Measurements from ENCODE around the gene ADAMTS16. TPM values are rescaled to one million over a fixed set of nuclear protein-coding genes. Genes with fewer than 3 reads are reported as not detected.

ADAMTS16 gene
- total and polyA plus RNA-seq, 8 donors: 0.42 to 3.5 (median 2.2) TPM

DNA sequence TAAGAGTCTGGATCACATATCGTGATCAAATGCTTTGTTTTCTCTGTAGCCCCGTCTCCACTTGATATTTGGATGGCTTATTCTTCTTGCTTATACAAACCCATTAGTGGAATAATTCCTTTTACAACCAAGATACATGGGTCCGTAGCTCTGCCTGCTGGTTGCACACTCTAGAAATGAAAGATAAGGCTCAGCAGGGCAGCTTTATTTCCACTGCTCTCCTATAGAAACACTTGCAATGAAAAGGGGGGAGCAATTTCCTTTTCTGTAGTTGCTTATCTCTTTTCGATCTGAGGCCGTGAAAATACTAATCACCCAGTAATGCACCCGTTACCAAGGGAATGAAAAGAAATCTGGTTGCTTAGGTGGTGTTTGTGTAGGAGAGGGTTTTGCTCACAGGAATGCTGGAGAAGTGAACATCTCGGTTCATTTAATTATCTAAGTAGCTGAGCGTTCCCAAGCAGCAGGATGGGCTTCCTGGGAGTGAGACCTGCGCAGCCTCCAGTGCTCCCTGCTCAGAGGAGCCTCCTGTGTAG, 131.7 kb downstream of the ADAMTS16 start:
- DNase-seq: no peak
- TF ChIP-seq, protein P1, sequence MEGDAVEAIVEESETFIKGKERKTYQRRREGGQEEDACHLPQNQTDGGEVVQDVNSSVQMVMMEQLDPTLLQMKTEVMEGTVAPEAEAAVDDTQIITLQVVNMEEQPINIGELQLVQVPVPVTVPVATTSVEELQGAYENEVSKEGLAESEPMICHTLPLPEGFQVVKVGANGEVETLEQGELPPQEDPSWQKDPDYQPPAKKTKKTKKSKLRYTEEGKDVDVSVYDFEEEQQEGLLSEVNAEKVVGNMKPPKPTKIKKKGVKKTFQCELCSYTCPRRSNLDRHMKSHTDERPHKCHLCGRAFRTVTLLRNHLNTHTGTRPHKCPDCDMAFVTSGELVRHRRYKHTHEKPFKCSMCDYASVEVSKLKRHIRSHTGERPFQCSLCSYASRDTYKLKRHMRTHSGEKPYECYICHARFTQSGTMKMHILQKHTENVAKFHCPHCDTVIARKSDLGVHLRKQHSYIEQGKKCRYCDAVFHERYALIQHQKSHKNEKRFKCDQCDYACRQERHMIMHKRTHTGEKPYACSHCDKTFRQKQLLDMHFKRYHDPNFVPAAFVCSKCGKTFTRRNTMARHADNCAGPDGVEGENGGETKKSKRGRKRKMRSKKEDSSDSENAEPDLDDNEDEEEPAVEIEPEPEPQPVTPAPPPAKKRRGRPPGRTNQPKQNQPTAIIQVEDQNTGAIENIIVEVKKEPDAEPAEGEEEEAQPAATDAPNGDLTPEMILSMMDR (IDR thresholded peaks at IDR 0.05): no peak
- intact Hi-C loops (cut with DNase I): no loop called here
- H3K4me1 ChIP-seq: no peaks in the 10 kb centered on the region
- no peaks in the 10 kb centered on the region for H3K36me3 ChIP-seq
- WGBS, 2 donors: 17 to 18% methylated on average over 9 of the region's 9 CpGs
- no peaks in the 10 kb centered on the region for H3K27me3 ChIP-seq
- no peak for FAIRE-seq
- H3K4me3 ChIP-seq: peak overlapping the region in 3 of 4 donors; percentile 3 to 26 (median 6)
- H3K27ac ChIP-seq: peak overlapping the region in 3 of 4 donors; percentile 33 to 48 (median 42)
- no peaks in the 10 kb centered on the region for H3K9me3 ChIP-seq
- peak; percentile 14 to 36 (median 30) for ATAC-seq

GRCh38 chr5:5273398-5273797, 133.3 kb downstream of the ADAMTS16 start:
- intact Hi-C loops (cut with DNase I): no loop called here
- no peak overlapping the region for H3K4me3 ChIP-seq
- TF ChIP-seq, protein P1 (IDR thresholded peaks at IDR 0.05): no peak
- ATAC-seq: no peak
- no peak for DNase-seq
- FAIRE-seq: no peak
- no peaks in the 10 kb centered on the region for H3K36me3 ChIP-seq
- no peak overlapping the region for H3K27ac ChIP-seq
- H3K4me1 ChIP-seq: no peaks in the 10 kb centered on the region
- no peaks in the 10 kb centered on the region for H3K27me3 ChIP-seq
- 69 to 80% methylated on average over 3 of the region's 3 CpGs for WGBS, 2 donors
- no peaks in the 10 kb centered on the region for H3K9me3 ChIP-seq

DNA sequence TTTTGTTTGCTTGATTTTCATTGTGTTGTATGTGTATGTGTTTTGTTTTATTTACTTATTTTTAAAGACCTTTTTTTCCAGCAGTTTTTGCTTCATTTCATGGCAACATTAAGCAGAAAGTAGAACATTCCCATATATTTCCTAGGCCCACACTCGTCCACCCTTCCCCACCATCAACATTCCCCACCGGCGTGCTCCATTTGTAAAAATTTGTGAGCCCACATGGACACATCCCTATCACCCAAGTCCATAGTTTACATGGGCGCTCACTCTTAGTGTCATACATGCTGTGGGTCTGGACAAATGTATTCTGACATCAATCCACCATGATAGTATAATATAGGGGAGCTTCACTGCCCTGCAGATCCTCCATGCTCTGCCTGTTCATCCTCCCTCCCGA, 133.8 kb downstream of the ADAMTS16 start:
- intact Hi-C loops (cut with DNase I): no loop called here
- TF ChIP-seq, protein P1 (IDR thresholded peaks at IDR 0.05): no peak
- Histone ChIP-seq H3K36me3 (no peaks in the 10 kb centered on the region), H3K27me3 (no peaks in the 10 kb centered on the region), H3K9me3 (no peaks in the 10 kb centered on the region), H3K4me1 (no peaks in the 10 kb centered on the region), H3K27ac (no peak overlapping the region), H3K4me3 (no peak overlapping the region)
- 80 to 90% methylated on average over 5 of the region's 5 CpGs for WGBS, 2 donors
- DNase-seq (no peak), FAIRE-seq (no peak), ATAC-seq (no peak)

DNA sequence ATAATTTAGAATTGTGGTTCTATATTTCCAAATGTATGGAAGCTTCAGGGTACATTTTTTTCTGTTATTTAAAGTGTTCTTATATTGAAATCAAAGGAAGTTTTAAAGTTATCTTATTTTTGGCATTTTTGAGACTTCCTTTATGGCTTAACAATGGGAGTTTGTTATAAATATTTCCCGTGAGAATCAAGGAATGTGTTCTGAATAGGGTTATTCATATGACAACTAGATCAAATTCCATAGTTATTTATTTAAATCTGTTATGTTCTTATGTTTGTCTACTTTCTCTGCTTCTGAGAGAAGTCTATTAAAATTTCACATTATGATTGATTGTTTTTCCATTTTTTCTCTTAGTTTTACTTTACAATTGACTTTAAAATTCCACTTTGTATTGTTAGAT, 135.1 kb downstream of the ADAMTS16 start:
- Histone ChIP-seq H3K4me1 (no peaks in the 10 kb centered on the region), H3K9me3 (no peaks in the 10 kb centered on the region), H3K4me3 (no peak overlapping the region), H3K36me3 (no peaks in the 10 kb centered on the region), H3K27ac (no peak overlapping the region), H3K27me3 (no peaks in the 10 kb centered on the region)
- no peak for DNase-seq
- TF ChIP-seq, protein P1 (IDR thresholded peaks at IDR 0.05): no peak
- intact Hi-C loops (cut with DNase I): no loop called here
- no peak for ATAC-seq
- 22 to 43% methylated on average over 1 of the region's 1 CpG for WGBS, 2 donors
- no peak for FAIRE-seq

DNA sequence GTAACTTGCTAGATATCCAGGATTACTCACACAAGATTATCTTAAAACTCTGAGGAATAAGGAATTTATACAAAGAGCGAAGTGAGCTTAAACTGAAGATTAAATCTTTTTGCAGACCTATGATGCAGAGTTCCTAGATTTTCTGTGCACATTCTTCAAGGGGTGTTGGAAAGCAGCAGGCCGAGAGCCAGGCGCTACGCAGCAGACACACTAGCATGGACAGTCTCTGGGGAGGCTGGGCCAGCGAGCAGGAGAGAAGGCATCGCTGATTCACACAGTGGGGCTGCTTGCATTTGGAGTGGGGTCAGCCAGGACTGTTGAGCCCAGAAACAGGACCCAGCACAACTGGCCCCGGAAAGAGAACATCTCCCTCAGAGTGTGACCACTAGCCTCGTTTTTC, 136.3 kb downstream of the ADAMTS16 start:
- Histone ChIP-seq H3K9me3 (no peaks in the 10 kb centered on the region), H3K27me3 (no peaks in the 10 kb centered on the region), H3K36me3 (no peaks in the 10 kb centered on the region), H3K4me1 (no peaks in the 10 kb centered on the region), H3K27ac (no peak overlapping the region), H3K4me3 (no peak overlapping the region)
- no peak for ATAC-seq
- TF ChIP-seq, protein P1 (IDR thresholded peaks at IDR 0.05): no peak
- DNase-seq: no peak
- no peak for FAIRE-seq
- 84 to 89% methylated on average over 8 of the region's 8 CpGs for WGBS, 2 donors
- intact Hi-C loops (cut with DNase I): no loop called here
